ENCODE data around the gene FAR2. TPM values are rescaled to one million over a fixed set of nuclear protein-coding genes. Genes with fewer than 3 reads are reported as not detected.
"Not testable (repeated sequence)": the region's sequence is repeated elsewhere in the genome, so short reads cannot be mapped to it uniquely, and the experiment has no call there.

Gene FAR2
- total and polyA plus RNA-seq, 2 experiments from 2014 or later = 18.7 to 22.6 TPM

DNA sequence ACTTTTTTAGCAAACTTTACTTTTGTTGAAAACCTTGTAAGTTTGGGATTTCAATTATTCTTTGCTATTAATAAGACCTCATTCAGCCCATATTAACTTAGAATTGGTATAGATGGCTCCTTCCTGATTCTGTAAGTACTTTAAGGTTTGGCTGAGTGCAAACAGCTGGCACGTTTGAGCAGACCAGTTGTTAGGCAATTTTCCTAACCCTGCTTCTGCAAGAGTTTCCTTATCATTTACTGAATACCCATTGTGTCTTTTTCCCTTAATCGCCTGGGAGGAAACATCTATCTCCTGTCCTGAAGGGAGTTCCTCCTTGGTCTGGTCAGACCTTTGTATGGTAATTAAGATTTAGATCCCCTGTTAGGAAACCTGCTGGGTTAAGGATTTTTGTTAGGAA lies 20.9 kb downstream of the FAR2 start:
- not testable (repeated sequence) for ATAC-seq; H3K27me3 Mint-ChIP-seq (ENCODE audit: insufficient read depth, low read depth, poor library complexity)

GRCh38 chr12:29170478-29171084 lies 21.5 kb downstream of the FAR2 start:
- not testable (repeated sequence) for H3K27ac ChIP-seq (ENCODE audit: low read depth); DNase-seq (ENCODE audit: low spot score); H3K4me1 Mint-ChIP-seq; H4K20me1 ChIP-seq (replicated peaks; ENCODE audit: insufficient read depth); H2AFZ ChIP-seq; H3K9me2 ChIP-seq (ENCODE audit: insufficient read depth); H3K27ac Mint-ChIP-seq; H3K27me3 ChIP-seq (ENCODE audit: insufficient read depth); H3K4me3 Mint-ChIP-seq; H3K4me1 ChIP-seq (ENCODE audit: insufficient read depth); H3F3A ChIP-seq (replicated peaks; ENCODE audit: low read depth); H3K27me3 Mint-ChIP-seq (ENCODE audit: insufficient read depth, low read depth, poor library complexity); ATAC-seq; H3K4me3 ChIP-seq; H3K4me2 ChIP-seq; H3K36me3 ChIP-seq (ENCODE audit: insufficient read depth); H3K79me2 ChIP-seq (replicated peaks; ENCODE audit: insufficient read depth)
- Mint-ChIP-seq H3K9me3 (peaks cover 22% of the 10 kb centered on the region), H3K36me3 (ENCODE audit: low read depth) (peaks cover 57% of the 10 kb centered on the region)

More for the DNA sequence above, 20.9 kb downstream of the FAR2 start:
- not testable (repeated sequence) for H2AFZ ChIP-seq; H3K4me1 Mint-ChIP-seq; H3K4me1 ChIP-seq (ENCODE audit: insufficient read depth); H3K79me2 ChIP-seq (replicated peaks; ENCODE audit: insufficient read depth); H3K27ac ChIP-seq (ENCODE audit: low read depth); DNase-seq (ENCODE audit: low spot score); H3F3A ChIP-seq (replicated peaks; ENCODE audit: low read depth); H3K9me2 ChIP-seq (ENCODE audit: insufficient read depth); H3K4me3 ChIP-seq; H4K20me1 ChIP-seq (replicated peaks; ENCODE audit: insufficient read depth); H3K27ac Mint-ChIP-seq; H3K27me3 ChIP-seq (ENCODE audit: insufficient read depth); H3K4me3 Mint-ChIP-seq; H3K36me3 ChIP-seq (ENCODE audit: insufficient read depth); H3K4me2 ChIP-seq
- H3K9me3 Mint-ChIP-seq = peaks cover 17% of the 10 kb centered on the region
- peaks cover 51% of the 10 kb centered on the region for H3K36me3 Mint-ChIP-seq (ENCODE audit: low read depth)

DNA sequence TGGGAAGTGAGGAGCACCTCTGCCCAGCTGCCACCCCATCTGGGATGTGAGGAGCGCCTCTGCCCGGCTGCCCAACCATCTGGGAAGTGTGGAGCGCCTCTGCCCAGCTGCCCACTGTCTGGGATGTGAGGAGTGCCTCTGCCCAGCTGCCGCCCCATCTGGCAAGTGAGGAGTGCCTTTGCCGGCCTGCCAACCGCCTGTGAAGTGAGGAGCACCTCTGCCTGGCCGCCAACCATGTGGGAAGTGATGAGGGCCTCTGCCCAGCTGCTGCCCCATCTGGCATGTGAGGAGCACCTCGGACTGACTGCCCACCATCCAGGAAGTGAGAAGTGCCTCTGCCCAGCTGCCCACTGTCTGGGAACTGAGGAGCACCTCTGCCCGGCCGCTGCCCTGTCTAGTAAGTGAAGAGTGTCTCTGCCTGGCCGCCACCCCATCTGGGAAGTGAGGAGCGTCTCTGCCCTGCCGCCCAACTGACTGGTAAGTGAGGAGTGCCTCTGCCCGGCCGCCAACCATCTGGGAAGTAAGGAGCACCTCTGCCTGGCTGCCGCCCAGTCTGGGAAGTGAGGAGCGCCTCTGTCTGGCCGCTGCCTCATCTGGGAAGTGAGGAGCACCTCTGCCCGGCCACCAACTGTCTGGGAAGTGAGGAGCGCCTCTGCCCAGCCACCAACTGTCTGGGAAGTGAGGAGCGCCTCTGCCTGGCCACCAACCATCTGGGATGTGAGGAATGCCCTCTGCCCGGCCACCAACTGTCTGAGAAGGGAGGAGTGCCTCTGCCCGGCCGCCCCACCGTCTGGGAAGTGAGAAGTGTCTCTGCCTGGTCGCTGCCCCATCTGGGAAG lies 22.6 kb downstream of the FAR2 start:
- Histone ChIP-seq H3K27ac (ENCODE audit: low read depth) (no peak overlapping the region), H3F3A (replicated peaks; ENCODE audit: low read depth) (no peaks in the 10 kb centered on the region), H3K4me2 (no peak overlapping the region), H2AFZ (no peak overlapping the region), H4K20me1 (replicated peaks; ENCODE audit: insufficient read depth) (no peaks in the 10 kb centered on the region), H3K27me3 (ENCODE audit: insufficient read depth) (no peaks in the 10 kb centered on the region), H3K4me1 (ENCODE audit: insufficient read depth) (no peaks in the 10 kb centered on the region), H3K36me3 (ENCODE audit: insufficient read depth) (no peaks in the 10 kb centered on the region), H3K79me2 (replicated peaks; ENCODE audit: insufficient read depth) (no peaks in the 10 kb centered on the region), H3K9me2 (ENCODE audit: insufficient read depth) (0 out of 2 replicates have a peak, but pooled peaks cover 7% of the 10 kb centered on the region), H3K4me3 (no peak overlapping the region)
- Mint-ChIP-seq H3K27me3 (ENCODE audit: insufficient read depth, low read depth, poor library complexity) (peaks cover 1% of the 10 kb centered on the region), H3K27ac (no peak overlapping the region), H3K4me1 (peaks cover 4% of the 10 kb centered on the region; the same call in 2 of the 3 replicates), H3K4me3 (no peak overlapping the region), H3K36me3 (ENCODE audit: low read depth) (peaks cover 60% of the 10 kb centered on the region), H3K9me3 (peaks cover 25% of the 10 kb centered on the region)
- ATAC-seq = no peak
- no peak for DNase-seq (ENCODE audit: low spot score)
- TF ChIP-seq EZH2 (IDR thresholded peaks at IDR 0.05; ENCODE audit: low read depth, unreplicated experiment) (no peak), JUNB (IDR thresholded peaks at IDR 0.05; ENCODE audit: unreplicated experiment) (no peak), EZH2phosphoT487 (IDR thresholded peaks at IDR 0.05; ENCODE audit: unreplicated experiment) (no peak), STAT1 (IDR thresholded peaks at IDR 0.05; ENCODE audit: unreplicated experiment) (no peak), CREB1 (CRISPR knock-in tag; IDR thresholded peaks at IDR 0.05; ENCODE audit: low read depth) (no peak), ZNF331 (CRISPR knock-in tag; IDR thresholded peaks at IDR 0.05; ENCODE audit: low read depth) (no peak), POLR2AphosphoS5 (IDR thresholded peaks at IDR 0.05; ENCODE audit: low read depth) (no peak)
- TF ChIP-seq, protein P1, sequence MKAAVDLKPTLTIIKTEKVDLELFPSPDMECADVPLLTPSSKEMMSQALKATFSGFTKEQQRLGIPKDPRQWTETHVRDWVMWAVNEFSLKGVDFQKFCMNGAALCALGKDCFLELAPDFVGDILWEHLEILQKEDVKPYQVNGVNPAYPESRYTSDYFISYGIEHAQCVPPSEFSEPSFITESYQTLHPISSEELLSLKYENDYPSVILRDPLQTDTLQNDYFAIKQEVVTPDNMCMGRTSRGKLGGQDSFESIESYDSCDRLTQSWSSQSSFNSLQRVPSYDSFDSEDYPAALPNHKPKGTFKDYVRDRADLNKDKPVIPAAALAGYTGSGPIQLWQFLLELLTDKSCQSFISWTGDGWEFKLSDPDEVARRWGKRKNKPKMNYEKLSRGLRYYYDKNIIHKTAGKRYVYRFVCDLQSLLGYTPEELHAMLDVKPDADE (IDR thresholded peaks at IDR 0.05) = no peak
- TF ChIP-seq, protein P2, sequence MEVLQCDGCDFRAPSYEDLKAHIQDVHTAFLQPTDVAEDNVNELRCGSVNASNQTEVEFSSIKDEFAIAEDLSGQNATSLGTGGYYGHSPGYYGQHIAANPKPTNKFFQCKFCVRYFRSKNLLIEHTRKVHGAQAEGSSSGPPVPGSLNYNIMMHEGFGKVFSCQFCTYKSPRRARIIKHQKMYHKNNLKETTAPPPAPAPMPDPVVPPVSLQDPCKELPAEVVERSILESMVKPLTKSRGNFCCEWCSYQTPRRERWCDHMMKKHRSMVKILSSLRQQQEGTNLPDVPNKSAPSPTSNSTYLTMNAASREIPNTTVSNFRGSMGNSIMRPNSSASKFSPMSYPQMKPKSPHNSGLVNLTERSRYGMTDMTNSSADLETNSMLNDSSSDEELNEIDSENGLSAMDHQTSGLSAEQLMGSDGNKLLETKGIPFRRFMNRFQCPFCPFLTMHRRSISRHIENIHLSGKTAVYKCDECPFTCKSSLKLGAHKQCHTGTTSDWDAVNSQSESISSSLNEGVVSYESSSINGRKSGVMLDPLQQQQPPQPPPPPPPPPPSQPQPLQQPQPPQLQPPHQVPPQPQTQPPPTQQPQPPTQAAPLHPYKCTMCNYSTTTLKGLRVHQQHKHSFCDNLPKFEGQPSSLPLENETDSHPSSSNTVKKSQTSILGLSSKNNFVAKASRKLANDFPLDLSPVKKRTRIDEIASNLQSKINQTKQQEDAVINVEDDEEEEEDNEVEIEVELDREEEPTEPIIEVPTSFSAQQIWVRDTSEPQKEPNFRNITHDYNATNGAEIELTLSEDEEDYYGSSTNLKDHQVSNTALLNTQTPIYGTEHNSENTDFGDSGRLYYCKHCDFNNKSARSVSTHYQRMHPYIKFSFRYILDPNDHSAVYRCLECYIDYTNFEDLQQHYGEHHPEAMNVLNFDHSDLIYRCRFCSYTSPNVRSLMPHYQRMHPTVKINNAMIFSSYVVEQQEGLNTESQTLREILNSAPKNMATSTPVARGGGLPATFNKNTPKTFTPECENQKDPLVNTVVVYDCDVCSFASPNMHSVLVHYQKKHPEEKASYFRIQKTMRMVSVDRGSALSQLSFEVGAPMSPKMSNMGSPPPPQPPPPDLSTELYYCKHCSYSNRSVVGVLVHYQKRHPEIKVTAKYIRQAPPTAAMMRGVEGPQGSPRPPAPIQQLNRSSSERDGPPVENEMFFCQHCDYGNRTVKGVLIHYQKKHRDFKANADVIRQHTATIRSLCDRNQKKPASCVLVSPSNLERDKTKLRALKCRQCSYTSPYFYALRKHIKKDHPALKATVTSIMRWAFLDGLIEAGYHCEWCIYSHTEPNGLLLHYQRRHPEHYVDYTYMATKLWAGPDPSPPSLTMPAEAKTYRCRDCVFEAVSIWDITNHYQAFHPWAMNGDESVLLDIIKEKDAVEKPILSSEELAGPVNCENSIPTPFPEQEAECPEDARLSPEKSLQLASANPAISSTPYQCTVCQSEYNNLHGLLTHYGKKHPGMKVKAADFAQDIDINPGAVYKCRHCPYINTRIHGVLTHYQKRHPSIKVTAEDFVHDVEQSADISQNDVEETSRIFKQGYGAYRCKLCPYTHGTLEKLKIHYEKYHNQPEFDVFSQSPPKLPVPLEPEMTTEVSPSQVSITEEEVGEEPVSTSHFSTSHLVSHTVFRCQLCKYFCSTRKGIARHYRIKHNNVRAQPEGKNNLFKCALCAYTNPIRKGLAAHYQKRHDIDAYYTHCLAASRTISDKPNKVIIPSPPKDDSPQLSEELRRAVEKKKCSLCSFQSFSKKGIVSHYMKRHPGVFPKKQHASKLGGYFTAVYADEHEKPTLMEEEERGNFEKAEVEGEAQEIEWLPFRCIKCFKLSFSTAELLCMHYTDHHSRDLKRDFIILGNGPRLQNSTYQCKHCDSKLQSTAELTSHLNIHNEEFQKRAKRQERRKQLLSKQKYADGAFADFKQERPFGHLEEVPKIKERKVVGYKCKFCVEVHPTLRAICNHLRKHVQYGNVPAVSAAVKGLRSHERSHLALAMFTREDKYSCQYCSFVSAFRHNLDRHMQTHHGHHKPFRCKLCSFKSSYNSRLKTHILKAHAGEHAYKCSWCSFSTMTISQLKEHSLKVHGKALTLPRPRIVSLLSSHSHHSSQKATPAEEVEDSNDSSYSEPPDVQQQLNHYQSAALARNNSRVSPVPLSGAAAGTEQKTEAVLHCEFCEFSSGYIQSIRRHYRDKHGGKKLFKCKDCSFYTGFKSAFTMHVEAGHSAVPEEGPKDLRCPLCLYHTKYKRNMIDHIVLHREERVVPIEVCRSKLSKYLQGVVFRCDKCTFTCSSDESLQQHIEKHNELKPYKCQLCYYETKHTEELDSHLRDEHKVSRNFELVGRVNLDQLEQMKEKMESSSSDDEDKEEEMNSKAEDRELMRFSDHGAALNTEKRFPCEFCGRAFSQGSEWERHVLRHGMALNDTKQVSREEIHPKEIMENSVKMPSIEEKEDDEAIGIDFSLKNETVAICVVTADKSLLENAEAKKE (CRISPR knock-in tag; IDR thresholded peaks at IDR 0.05) = no peak

Measured in GM23338 (cell line).